Activated B cell treated with CpG ODN at 0.5 μM for 24 hours (primary cell): ENCODE measurements around the gene CORO2B. TPM values are rescaled to one million over a fixed set of nuclear protein-coding genes. Genes with fewer than 3 reads are reported as not detected.
"Not testable (repeated sequence)": the region's sequence is repeated elsewhere in the genome, so short reads cannot be mapped to it uniquely, and the experiment has no call there.

Source experiments
- ATAC-seq: fragments of 200-7000 bp; cut with Tn5 transposase; one replicate; pipeline ENCODE4 v1.10.0; 2021; ENCODE audit warnings: low read depth, mild to moderate bottlenecking, moderate library complexity
- CTCF ChIA-PET: fragments of 350-600 bp; sonication (Branson Sonifier 250); formaldehyde crosslinking; loops from one replicate; lab custom pipeline; 2021; ENCODE audit warnings: antibody characterized with exemption; lab: Charles Lee
- POLR2A ChIA-PET: fragments of 350-600 bp; sonication (Branson Sonifier 250); formaldehyde crosslinking; loops from one replicate; lab custom pipeline; 2021; ENCODE audit warnings: antibody characterized with exemption; lab: Charles Lee
- DNase-seq: peaks from one replicate; pipeline ENCODE4 v3.0.0; 2022
- H3K27ac Mint-ChIP-seq: one replicate; pipeline ENCODE4 v1.8.0; 2020; ENCODE audit warnings: mixed read lengths
- H3K27me3 Mint-ChIP-seq: one replicate; pipeline ENCODE4 v1.8.0; 2021; ENCODE audit warnings: mixed read lengths
- H3K36me3 Mint-ChIP-seq: one replicate; pipeline ENCODE4 v1.8.0; 2021; ENCODE audit warnings: low read depth, mixed read lengths
- H3K4me1 Mint-ChIP-seq: one replicate; pipeline ENCODE4 v1.8.0; 2021; ENCODE audit warnings: mixed read lengths
- H3K4me3 Mint-ChIP-seq: one replicate; pipeline ENCODE4 v1.8.0; 2020; ENCODE audit warnings: mild to moderate bottlenecking, mixed read lengths
- H3K9me3 Mint-ChIP-seq: one replicate; pipeline ENCODE4 v1.8.0; 2020; ENCODE audit warnings: mixed read lengths
- intact Hi-C: fragments of 100-400 bp; cut with micrococcal nuclease; formaldehyde crosslinking; loops from one replicate; pipeline ENCODE4 v1.15.1; 2024
- total RNA-seq: library from RNA; stranded (reverse); gene quantifications from 2 replicates; pipeline ENCODE4 v1.2.3, GENCODE V29; 2022
- TF ChIP-seq, protein P1 (sequence below): fragments of 200-600 bp; IDR thresholded peaks from one replicate; pipeline ENCODE4 v1.8.0; 2022; ENCODE audit warnings: antibody characterized with exemption, mild to moderate bottlenecking

CORO2B gene
- total RNA-seq, 1 donor from 2014 or later = 1.0 TPM

DNA sequence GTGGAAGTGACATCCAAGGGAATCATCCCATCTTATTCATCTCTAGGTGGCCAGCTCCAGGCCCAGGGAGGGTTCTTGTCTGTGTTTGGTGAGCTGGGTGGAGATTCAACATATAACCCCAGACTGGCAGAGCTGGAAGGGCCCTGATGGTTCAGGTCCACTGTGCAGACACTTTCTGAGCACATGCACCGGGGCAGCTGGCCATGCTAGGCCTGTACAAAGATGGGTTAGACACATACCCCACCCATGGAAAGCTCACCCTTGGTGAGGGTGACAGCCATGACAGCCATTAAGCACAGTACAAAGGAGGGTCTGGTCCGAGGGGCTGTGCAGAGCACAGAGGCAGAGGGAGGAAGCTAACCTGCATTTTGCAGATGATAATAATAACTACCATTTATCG lies 100.4 kb downstream of the CORO2B start:
- intact Hi-C loops = no loop called here
- Mint-ChIP-seq H3K9me3 (no peaks in the 10 kb centered on the region), H3K27me3 (no peaks in the 10 kb centered on the region), H3K36me3 (no peaks in the 10 kb centered on the region), H3K4me1 (peaks cover 8% of the 10 kb centered on the region), H3K27ac (no peak overlapping the region), H3K4me3 (no peak overlapping the region)
- ChIA-PET POLR2A (interaction anchor here (0.6 kb wide), 1 partner anchor 39 kb away, joined by 3 read pairs; no protein-coding TSS in a partner anchor), CTCF (interaction anchor here (7.2 kb wide), 1 partner anchor 124 kb away, joined by 97 read pairs; no protein-coding TSS in a partner anchor)
- no peak for ATAC-seq
- TF ChIP-seq, protein P1, sequence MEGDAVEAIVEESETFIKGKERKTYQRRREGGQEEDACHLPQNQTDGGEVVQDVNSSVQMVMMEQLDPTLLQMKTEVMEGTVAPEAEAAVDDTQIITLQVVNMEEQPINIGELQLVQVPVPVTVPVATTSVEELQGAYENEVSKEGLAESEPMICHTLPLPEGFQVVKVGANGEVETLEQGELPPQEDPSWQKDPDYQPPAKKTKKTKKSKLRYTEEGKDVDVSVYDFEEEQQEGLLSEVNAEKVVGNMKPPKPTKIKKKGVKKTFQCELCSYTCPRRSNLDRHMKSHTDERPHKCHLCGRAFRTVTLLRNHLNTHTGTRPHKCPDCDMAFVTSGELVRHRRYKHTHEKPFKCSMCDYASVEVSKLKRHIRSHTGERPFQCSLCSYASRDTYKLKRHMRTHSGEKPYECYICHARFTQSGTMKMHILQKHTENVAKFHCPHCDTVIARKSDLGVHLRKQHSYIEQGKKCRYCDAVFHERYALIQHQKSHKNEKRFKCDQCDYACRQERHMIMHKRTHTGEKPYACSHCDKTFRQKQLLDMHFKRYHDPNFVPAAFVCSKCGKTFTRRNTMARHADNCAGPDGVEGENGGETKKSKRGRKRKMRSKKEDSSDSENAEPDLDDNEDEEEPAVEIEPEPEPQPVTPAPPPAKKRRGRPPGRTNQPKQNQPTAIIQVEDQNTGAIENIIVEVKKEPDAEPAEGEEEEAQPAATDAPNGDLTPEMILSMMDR = no peak
- no peak for DNase-seq

DNA sequence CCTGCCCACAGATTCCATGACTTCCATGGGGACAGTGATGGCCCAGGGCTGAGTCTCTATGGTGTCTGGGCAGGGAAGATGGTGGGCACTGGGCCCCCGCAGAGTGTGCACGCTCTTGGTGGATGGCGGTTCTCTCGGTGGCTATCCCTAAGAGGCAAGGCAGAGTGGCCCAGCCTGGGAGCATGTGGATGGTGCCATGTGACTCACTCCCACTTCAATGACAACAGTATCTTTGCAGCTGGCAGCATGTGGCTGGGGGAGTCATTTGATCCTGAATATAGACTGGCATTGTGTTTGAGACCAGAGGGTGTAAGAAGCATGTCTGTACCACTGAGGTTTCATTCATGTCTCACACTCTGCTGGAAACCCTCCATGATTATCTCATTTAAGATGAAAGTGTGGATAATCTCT lies 101.2 kb downstream of the CORO2B start:
- POLR2A ChIA-PET = no interaction called here
- no peak for ATAC-seq
- DNase-seq = no peak

DNA sequence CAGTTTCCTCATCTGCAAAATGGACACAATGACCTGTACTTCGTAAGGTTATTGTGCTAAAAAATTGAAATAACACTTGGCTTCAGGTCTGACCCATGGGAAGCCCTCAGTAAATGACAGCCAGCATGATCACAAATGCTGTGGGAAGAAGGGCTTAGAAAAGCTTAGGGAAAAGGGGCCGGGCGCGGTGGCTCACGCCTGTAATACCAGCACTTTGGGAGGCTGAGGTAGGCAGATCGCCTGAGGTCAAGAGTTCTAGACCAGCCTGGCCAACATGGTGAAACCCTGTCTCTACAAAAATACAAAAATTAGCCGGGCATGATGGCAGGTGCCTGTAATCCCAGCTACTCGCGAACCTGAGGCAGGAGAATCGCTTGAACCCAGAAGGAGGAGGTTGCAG lies 102.0 kb downstream of the CORO2B start:
- intact Hi-C loops, H3K36me3 Mint-ChIP-seq, H3K9me3 Mint-ChIP-seq, H3K27ac Mint-ChIP-seq, H3K4me3 Mint-ChIP-seq, H3K27me3 Mint-ChIP-seq, H3K4me1 Mint-ChIP-seq, CTCF ChIA-PET, DNase-seq, ATAC-seq, POLR2A ChIA-PET: not testable (repeated sequence)

More for the DNA sequence above, 101.2 kb downstream of the CORO2B start:
- H3K27ac Mint-ChIP-seq = no peak overlapping the region
- TF ChIP-seq, protein P1 = no peak
- CTCF ChIA-PET = no interaction called here
- H3K27me3 Mint-ChIP-seq = no peaks in the 10 kb centered on the region
- no peak overlapping the region for H3K4me3 Mint-ChIP-seq
- H3K9me3 Mint-ChIP-seq = no peaks in the 10 kb centered on the region
- intact Hi-C loops = no loop called here
- H3K4me1 Mint-ChIP-seq = peaks cover 4% of the 10 kb centered on the region
- no peaks in the 10 kb centered on the region for H3K36me3 Mint-ChIP-seq

DNA sequence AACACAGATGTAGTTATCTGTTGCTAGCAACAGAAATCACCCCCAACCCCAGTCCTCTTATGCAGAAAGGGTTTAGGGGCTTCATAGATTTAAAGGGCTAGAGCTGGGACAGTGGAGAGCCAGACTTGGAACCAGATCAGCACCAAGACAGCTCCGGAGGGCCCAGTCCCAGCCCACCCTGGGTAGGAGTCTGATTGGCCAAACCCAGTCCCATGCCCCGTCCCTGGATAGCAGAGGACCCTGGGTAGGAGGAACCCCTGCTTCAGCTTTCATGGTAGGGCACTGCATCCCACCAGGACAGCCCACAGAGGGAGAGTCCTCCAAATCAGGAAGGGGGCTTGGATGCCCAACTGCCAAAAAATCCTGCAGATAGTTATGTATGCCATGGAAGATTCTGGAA lies 103.0 kb downstream of the CORO2B start:
- ATAC-seq = no peak
- DNase-seq = no peak
- ChIA-PET CTCF (interaction anchor here (1.6 kb wide), 1 partner anchor 122 kb away, joined by 3 read pairs; no protein-coding TSS in a partner anchor), POLR2A (no interaction called here)
- Mint-ChIP-seq H3K4me1 (no peaks in the 10 kb centered on the region), H3K36me3 (no peaks in the 10 kb centered on the region), H3K4me3 (no peak overlapping the region), H3K27me3 (peaks cover under 1% of the 10 kb centered on the region), H3K9me3 (no peaks in the 10 kb centered on the region), H3K27ac (no peak overlapping the region)
- TF ChIP-seq, protein P1 = no peak
- intact Hi-C loops = no loop called here

GRCh38 chr15:68682330-68682729 lies 103.5 kb downstream of the CORO2B start:
- ChIA-PET POLR2A (no interaction called here), CTCF (interaction anchor here (1.0 to 1.6 kb wide), 2 partner anchors 9 to 122 kb away, joined by 3 read pairs; no protein-coding TSS in a partner anchor)
- Mint-ChIP-seq H3K4me1 (no peaks in the 10 kb centered on the region), H3K9me3 (no peaks in the 10 kb centered on the region), H3K27ac (no peak overlapping the region), H3K27me3 (peaks cover 2% of the 10 kb centered on the region), H3K36me3 (no peaks in the 10 kb centered on the region), H3K4me3 (no peak overlapping the region)
- ATAC-seq (no peak), DNase-seq (no peak)
- intact Hi-C loops = no loop called here
- TF ChIP-seq, protein P1 = no peak

DNA sequence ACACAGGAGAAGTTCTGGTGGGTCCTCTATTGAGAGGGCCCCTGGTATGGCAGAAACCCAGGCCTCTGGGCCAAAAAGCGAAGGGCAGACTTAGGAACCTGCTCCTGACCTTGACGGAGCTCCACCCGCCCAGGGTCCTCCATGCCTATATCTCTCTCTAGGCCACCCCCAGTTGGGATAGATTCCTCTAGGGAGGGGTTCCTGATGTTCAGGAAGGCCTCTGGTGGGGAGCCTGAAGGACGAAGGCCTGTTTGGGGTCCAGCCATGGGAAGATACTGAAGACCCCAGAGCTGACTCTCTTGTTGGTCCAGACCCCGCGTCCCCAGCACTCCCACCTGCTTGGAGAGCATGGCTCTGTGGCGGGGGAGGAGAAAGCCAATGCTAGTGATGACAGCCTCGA lies 104.2 kb downstream of the CORO2B start:
- Mint-ChIP-seq H3K36me3 (no peaks in the 10 kb centered on the region), H3K4me1 (no peaks in the 10 kb centered on the region), H3K27ac (no peak overlapping the region), H3K9me3 (no peaks in the 10 kb centered on the region), H3K4me3 (no peak overlapping the region), H3K27me3 (peaks cover 2% of the 10 kb centered on the region)
- ATAC-seq (no peak), DNase-seq (no peak)
- ChIA-PET CTCF (interaction anchor here (1.0 kb wide), 1 partner anchor 9 kb away, joined by 3 read pairs; no protein-coding TSS in a partner anchor), POLR2A (no interaction called here)
- TF ChIP-seq, protein P1 = no peak
- intact Hi-C loops = no loop called here
